ENCODE measurements around the gene RAB24.

- TF ChIP-seq EZH2phosphoT487 (IDR thresholded peaks at IDR 0.05; ENCODE audit: low read depth, severe bottlenecking, unreplicated experiment) (no peak), CTCF (IDR thresholded peaks at IDR 0.05; ENCODE audit: poor library complexity) (no peak)
These were observed 12.5 kb upstream of the RAB24 start for GRCh38 chr5:177316005-177316404.
